PC-3 (cell line): ENCODE results near the gene ENHO.

Experiments used
- EZH2 ChIP-seq: fragments of 300-600 bp; sonication (generic); IDR thresholded peaks from one replicate; pipeline ENCODE4 v1.6.1; 2017; ENCODE audit warnings: antibody characterized with exemption, mild to moderate bottlenecking, low read length; ENCODE audit not compliant: unreplicated experiment
- TF ChIP-seq, protein P1 (sequence below): fragments of 300-600 bp; sonication (generic); conservative IDR thresholded peaks from 2 replicates; pipeline ENCODE4 v1.5.1; 2017; ENCODE audit warnings: antibody characterized with exemption, low read depth, mild to moderate bottlenecking, low read length

GRCh38 chr9:34556949-34557348, 34.2 kb upstream of the ENHO start:
- TF ChIP-seq, protein P1, sequence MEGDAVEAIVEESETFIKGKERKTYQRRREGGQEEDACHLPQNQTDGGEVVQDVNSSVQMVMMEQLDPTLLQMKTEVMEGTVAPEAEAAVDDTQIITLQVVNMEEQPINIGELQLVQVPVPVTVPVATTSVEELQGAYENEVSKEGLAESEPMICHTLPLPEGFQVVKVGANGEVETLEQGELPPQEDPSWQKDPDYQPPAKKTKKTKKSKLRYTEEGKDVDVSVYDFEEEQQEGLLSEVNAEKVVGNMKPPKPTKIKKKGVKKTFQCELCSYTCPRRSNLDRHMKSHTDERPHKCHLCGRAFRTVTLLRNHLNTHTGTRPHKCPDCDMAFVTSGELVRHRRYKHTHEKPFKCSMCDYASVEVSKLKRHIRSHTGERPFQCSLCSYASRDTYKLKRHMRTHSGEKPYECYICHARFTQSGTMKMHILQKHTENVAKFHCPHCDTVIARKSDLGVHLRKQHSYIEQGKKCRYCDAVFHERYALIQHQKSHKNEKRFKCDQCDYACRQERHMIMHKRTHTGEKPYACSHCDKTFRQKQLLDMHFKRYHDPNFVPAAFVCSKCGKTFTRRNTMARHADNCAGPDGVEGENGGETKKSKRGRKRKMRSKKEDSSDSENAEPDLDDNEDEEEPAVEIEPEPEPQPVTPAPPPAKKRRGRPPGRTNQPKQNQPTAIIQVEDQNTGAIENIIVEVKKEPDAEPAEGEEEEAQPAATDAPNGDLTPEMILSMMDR: no peak
- TF ChIP-seq EZH2: no peak
